ENCODE results near the gene ACOX2.
A peak's percentile ranks its signal among the peaks of the same experiment; 100 is the strongest.

Gene ACOX2

DNA sequence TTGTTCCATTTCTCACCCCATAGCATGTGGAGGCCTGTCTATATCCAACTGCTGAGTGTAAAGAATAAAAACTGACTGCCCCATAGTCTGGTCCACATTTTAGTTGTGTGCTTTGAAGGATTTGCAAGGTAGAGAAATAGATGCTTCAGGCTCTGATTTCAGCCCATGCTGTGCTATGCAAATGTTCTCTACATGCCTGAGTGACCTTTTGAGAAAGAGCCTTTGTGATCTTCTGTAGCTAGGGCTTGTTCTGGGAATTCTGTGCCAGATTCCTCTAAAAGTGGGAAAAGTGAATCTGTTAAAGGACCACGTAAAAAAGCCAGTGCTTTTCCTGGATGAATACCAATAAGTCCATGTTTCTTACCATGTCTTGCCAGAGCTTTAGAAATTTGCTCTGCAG is 39.9 kb downstream of the ACOX2 start:
- Histone ChIP-seq H3K36me3 (ENCODE audit: control insufficient read depth in 2 of 2, insufficient read depth in 2 of 2, low read length in 2 of 2) (peaks cover 6% of the 10 kb centered on the region in 2 donors), H3K4me1 (ENCODE audit: control insufficient read depth, insufficient read depth, low read length) (peaks cover 11% of the 10 kb centered on the region), H3K9ac (ENCODE audit: low read length in 2 of 2) (no peak overlapping the region), H3K27ac (ENCODE audit: low read length) (no peak overlapping the region), H3K9me3 (ENCODE audit: control insufficient read depth in 2 of 2, low read length in 2 of 2) (no peaks in the 10 kb centered on the region), H3K27me3 (ENCODE audit: control insufficient read depth in 1 of 2, insufficient read depth in 2 of 2, low read length in 2 of 2) (no peaks in the 10 kb centered on the region), H3K4me3 (ENCODE audit: low read length in 2 of 2) (no peak overlapping the region)

DNA sequence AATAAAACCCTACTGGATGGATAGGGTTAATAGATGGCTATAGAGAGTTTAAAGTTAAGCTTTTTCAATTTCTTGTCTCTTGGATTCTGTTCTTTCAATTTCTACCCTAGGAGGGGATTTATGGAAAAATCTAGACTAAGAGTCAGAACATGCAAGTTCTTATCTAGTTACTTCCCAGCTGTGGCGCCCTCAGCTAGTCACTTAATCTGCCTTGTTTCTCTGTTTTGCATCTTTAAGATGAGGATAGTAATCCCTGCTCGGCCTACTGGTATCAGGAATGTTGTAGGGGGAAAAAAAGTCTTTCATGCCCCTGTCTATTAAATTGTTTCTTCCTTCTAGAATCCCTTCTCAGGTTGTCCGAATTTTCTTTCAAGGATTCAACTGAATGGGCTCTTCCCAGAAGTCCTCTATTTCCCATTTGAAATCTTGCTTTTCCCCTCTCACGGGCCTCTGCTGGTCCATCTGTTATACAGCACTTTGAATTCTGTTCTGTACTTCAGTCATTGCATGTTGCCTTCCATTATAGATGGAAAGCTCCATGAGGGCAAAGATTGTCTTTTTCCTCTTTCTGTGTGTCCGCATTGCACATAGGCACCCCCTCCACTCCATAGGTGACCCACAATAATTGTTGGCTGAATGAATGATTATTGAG is 40.7 kb downstream of the ACOX2 start:
- H3K4me1 ChIP-seq (ENCODE audit: control insufficient read depth, insufficient read depth, low read length): peaks cover 11% of the 10 kb centered on the region
- no peaks in the 10 kb centered on the region for H3K27me3 ChIP-seq (ENCODE audit: control insufficient read depth in 1 of 2, insufficient read depth in 2 of 2, low read length in 2 of 2)
- H3K9ac ChIP-seq (ENCODE audit: low read length in 2 of 2): no peak overlapping the region
- H3K27ac ChIP-seq (ENCODE audit: low read length): no peak overlapping the region
- H3K36me3 ChIP-seq (ENCODE audit: control insufficient read depth in 2 of 2, insufficient read depth in 2 of 2, low read length in 2 of 2): peaks cover 4 to 6% of the 10 kb centered on the region in 2 donors
- H3K4me3 ChIP-seq (ENCODE audit: low read length in 2 of 2): no peak overlapping the region
- H3K9me3 ChIP-seq (ENCODE audit: control insufficient read depth in 2 of 2, low read length in 2 of 2): no peaks in the 10 kb centered on the region

DNA sequence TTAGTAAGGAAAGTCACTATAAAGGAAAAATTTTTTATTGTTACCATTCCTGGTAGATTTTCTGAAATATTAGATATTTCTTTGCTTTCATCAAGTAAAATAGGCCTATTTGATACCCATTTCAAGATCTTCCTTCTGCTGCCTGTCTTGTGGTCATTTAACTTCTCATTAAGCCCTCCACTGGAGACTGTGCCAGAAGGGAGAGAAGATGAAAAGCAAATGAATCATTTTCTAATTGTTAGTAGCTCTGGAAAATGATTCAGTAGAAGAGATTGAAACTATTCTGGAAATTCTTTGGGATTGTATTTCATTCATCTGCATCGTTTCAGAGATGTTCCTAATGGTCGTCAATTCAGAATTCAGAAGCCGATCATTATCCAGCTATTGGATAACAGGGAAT is 41.9 kb downstream of the ACOX2 start:
- no peaks in the 10 kb centered on the region for H3K36me3 ChIP-seq (ENCODE audit: control insufficient read depth in 2 of 2, insufficient read depth in 2 of 2, low read length in 2 of 2)
- H3K4me1 ChIP-seq (ENCODE audit: control insufficient read depth, insufficient read depth, low read length): peaks cover 14% of the 10 kb centered on the region
- H3K27ac ChIP-seq (ENCODE audit: low read length): no peak overlapping the region
- no peaks in the 10 kb centered on the region for H3K27me3 ChIP-seq (ENCODE audit: control insufficient read depth in 1 of 2, insufficient read depth in 2 of 2, low read length in 2 of 2)
- H3K9ac ChIP-seq (ENCODE audit: low read length in 2 of 2): no peak overlapping the region
- no peak overlapping the region for H3K4me3 ChIP-seq (ENCODE audit: low read length in 2 of 2)
- H3K9me3 ChIP-seq (ENCODE audit: control insufficient read depth in 2 of 2, low read length in 2 of 2): no peaks in the 10 kb centered on the region

DNA sequence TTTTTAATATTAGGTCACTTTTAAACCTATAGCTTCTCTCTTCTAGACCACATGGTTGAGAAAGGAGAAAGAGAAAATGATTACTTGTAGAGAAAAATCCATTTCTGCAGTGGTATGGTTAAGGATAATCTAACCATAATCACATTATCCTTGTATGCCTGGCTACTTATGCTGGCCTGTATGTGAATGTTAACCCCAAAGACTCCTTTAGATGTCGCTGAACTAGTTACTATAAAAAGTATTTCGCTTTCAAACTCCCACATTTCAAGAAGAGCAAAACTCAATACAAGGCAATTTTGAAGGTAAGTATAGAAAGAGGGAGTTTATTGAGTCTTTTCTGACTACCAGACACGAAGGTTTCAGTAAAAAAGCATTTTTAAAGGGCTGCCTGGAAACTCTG is 42.9 kb downstream of the ACOX2 start:
- H3K4me3 ChIP-seq (ENCODE audit: low read length in 2 of 2): peak overlapping the region in 1 of 2 donors; percentile 33
- H3K4me1 ChIP-seq (ENCODE audit: control insufficient read depth, insufficient read depth, low read length): peaks cover 14% of the 10 kb centered on the region
- no peaks in the 10 kb centered on the region for H3K36me3 ChIP-seq (ENCODE audit: control insufficient read depth in 2 of 2, insufficient read depth in 2 of 2, low read length in 2 of 2)

DNA sequence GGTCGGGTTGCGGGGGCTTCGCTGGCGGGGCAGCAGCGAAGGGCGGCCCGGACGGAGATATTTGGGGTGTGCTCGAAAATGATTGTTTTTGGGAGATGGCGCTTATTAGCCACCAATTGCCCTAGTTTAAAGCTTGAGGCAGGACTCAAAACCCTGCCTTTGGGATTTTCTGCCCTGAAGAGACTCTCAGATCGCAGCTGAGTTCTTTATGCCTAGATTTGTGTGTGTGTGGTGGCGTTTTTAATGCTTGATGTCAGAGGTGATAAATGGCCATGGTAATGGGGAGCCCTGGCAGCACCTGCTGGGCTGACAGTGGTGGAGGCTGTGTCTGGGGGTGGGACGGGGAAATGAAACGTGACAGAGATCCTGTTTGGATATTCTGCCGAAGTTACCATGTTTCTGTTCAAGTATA is 44.5 kb downstream of the ACOX2 start:
- Histone ChIP-seq H3K36me3 (ENCODE audit: control insufficient read depth in 2 of 2, insufficient read depth in 2 of 2, low read length in 2 of 2) (no peaks in the 10 kb centered on the region), H3K27ac (ENCODE audit: low read length) (peak overlapping the region; percentile 43)

More for the DNA sequence above, 42.9 kb downstream of the ACOX2 start:
- H3K27me3 ChIP-seq (ENCODE audit: control insufficient read depth in 1 of 2, insufficient read depth in 2 of 2, low read length in 2 of 2): no peaks in the 10 kb centered on the region
- H3K9ac ChIP-seq (ENCODE audit: low read length in 2 of 2): no peak overlapping the region
- no peaks in the 10 kb centered on the region for H3K9me3 ChIP-seq (ENCODE audit: control insufficient read depth in 2 of 2, low read length in 2 of 2)
- H3K27ac ChIP-seq (ENCODE audit: low read length): no peak overlapping the region

DNA sequence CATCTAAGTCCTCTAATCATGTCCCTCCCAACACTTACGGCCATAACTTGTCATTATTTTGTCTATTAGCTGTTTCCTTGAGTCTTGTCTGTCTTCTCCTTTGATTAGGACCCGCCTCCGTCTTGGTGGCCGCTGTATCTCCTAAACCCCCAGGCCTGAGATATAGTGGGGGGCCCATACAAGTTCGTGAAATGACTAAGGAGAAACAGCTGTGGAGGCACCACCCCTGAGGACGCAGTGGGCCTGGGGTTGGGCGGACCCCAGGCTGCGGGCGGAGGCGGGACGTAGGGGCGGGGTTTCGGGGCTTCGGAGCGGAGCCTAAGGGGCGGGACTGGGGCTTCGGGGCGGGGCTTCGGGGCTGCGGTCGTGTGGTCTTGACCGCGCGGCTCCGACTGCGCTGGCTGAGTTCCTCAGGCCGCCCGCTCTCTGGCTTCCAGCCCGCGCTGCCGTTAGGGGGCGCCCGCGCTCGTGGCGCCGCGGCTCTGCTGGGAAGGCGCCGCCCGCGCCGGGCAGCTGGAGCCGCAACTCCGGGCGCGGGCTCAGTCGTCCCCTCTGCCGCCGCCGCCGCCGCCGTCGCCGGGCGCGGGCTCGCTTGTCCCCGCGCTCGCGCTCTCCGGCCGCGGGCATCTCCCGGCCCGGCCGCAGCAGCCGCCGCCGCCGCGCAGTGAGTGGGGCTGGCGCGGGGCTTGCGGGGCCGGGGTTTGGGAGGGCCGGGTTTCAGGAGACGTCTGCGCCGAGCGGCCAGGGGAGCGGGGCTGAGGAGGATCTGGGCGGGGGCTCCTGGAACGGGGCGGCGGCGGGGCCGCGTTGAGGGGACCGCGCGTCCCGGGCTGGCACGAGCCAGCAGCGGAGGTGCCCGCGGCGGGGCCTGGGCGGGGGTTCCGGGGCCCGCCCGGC is 45.2 kb downstream of the ACOX2 start, which contains the start of gene KCTD6:
Gene KCTD6, plus strand, starts transcription at position 591 of the 897 bp plus-strand sequence. CDS start 6,660 bp downstream, outside the sequence.
- Histone ChIP-seq H3K9ac (ENCODE audit: low read length in 2 of 2) (peak within 1 kb of the TSS; percentile 84 to 89), H3K4me1 (ENCODE audit: control insufficient read depth, insufficient read depth, low read length) (peaks cover 10% of the 10 kb centered on the region)

More for the DNA sequence above, 44.5 kb downstream of the ACOX2 start:
- Histone ChIP-seq H3K4me3 (ENCODE audit: low read length in 2 of 2) (peak overlapping the region; percentile 90 to 96), H3K9me3 (ENCODE audit: control insufficient read depth in 2 of 2, low read length in 2 of 2) (no peaks in the 10 kb centered on the region), H3K9ac (ENCODE audit: low read length in 2 of 2) (peak overlapping the region; percentile 84 to 89), H3K4me1 (ENCODE audit: control insufficient read depth, insufficient read depth, low read length) (peaks cover 13% of the 10 kb centered on the region), H3K27me3 (ENCODE audit: control insufficient read depth in 1 of 2, insufficient read depth in 2 of 2, low read length in 2 of 2) (no peaks in the 10 kb centered on the region)

DNA sequence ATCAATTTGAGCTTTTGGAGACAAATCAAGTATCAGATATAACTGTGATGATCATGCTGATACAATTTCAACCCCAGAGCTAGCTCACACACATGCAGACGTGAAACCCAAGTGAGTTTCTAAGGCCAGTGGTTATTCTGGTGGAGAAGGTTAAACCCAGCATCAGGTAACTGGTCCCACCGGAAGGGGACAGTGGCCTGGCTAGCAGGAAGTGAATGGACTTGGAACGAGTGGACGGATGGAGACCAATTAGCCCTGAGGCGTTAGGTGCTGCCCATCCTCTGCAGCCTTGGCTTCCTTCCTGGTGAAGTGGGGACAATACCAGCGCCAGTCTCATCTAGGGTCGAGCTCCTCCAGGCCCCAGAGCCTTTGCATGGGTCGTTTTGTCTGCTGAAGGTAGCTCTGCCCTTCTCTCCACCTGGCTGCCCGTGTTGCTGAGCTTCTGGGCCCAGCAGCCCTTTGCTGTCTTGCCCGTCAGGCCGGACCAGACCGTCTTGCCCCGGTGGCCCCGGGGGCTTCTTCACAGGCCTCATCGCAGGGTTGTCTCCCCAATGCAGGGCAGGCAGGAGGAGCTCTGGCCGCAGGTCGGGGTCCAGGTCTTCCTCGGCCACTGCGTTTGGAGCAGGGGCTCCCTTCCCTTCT is 46.0 kb downstream of the ACOX2 start:
- Histone ChIP-seq H3K27me3 (ENCODE audit: control insufficient read depth in 1 of 2, insufficient read depth in 2 of 2, low read length in 2 of 2) (no peaks in the 10 kb centered on the region), H3K36me3 (ENCODE audit: control insufficient read depth in 2 of 2, insufficient read depth in 2 of 2, low read length in 2 of 2) (no peaks in the 10 kb centered on the region), H3K4me1 (ENCODE audit: control insufficient read depth, insufficient read depth, low read length) (peaks cover 10% of the 10 kb centered on the region), H3K9ac (ENCODE audit: low read length in 2 of 2) (peak overlapping the region; percentile 59 to 68), H3K27ac (ENCODE audit: low read length) (peak overlapping the region; percentile 85), H3K9me3 (ENCODE audit: control insufficient read depth in 2 of 2, low read length in 2 of 2) (no peaks in the 10 kb centered on the region), H3K4me3 (ENCODE audit: low read length in 2 of 2) (peak overlapping the region; percentile 68 to 74)

More for the DNA sequence above, 45.2 kb downstream of the ACOX2 start, which contains the start of gene KCTD6:
- Histone ChIP-seq H3K9me3 (ENCODE audit: control insufficient read depth in 2 of 2, low read length in 2 of 2) (no peaks in the 10 kb centered on the region), H3K27me3 (ENCODE audit: control insufficient read depth in 1 of 2, insufficient read depth in 2 of 2, low read length in 2 of 2) (no peaks in the 10 kb centered on the region), H3K27ac (ENCODE audit: low read length) (peak within 1 kb of the TSS; percentile 85), H3K36me3 (ENCODE audit: control insufficient read depth in 2 of 2, insufficient read depth in 2 of 2, low read length in 2 of 2) (no peaks in the 10 kb centered on the region), H3K4me3 (ENCODE audit: low read length in 2 of 2) (peak within 1 kb of the TSS; percentile 90 to 96)

DNA sequence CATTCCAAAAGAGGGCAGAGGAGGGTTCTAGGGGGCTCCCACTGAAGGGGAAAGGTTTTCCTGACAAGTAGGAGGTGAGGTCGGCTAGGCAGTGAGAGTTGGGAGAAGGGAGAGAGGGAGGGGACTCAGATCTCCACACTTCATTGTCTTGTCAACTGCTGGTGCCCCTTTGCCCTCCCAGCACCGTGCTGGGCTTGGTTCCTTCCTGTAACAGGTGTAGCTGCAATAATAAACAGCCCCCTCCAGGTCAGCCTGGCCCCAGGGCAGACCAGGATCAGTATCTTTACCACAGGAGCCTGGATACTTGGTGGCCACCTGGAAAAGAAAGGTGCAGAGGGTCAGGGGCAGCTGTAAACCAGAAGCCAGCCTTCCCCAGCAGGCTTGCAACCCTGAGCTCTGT is 48.0 kb downstream of the ACOX2 start:
- peaks cover 10% of the 10 kb centered on the region for H3K4me1 ChIP-seq (ENCODE audit: control insufficient read depth, insufficient read depth, low read length)
- H3K9me3 ChIP-seq (ENCODE audit: control insufficient read depth in 2 of 2, low read length in 2 of 2): no peaks in the 10 kb centered on the region
- no peak overlapping the region for H3K9ac ChIP-seq (ENCODE audit: low read length in 2 of 2)
- H3K27me3 ChIP-seq (ENCODE audit: control insufficient read depth in 1 of 2, insufficient read depth in 2 of 2, low read length in 2 of 2): no peaks in the 10 kb centered on the region
- H3K4me3 ChIP-seq (ENCODE audit: low read length in 2 of 2): no peak overlapping the region
- H3K36me3 ChIP-seq (ENCODE audit: control insufficient read depth in 2 of 2, insufficient read depth in 2 of 2, low read length in 2 of 2): no peaks in the 10 kb centered on the region
- H3K27ac ChIP-seq (ENCODE audit: low read length): no peak overlapping the region

DNA sequence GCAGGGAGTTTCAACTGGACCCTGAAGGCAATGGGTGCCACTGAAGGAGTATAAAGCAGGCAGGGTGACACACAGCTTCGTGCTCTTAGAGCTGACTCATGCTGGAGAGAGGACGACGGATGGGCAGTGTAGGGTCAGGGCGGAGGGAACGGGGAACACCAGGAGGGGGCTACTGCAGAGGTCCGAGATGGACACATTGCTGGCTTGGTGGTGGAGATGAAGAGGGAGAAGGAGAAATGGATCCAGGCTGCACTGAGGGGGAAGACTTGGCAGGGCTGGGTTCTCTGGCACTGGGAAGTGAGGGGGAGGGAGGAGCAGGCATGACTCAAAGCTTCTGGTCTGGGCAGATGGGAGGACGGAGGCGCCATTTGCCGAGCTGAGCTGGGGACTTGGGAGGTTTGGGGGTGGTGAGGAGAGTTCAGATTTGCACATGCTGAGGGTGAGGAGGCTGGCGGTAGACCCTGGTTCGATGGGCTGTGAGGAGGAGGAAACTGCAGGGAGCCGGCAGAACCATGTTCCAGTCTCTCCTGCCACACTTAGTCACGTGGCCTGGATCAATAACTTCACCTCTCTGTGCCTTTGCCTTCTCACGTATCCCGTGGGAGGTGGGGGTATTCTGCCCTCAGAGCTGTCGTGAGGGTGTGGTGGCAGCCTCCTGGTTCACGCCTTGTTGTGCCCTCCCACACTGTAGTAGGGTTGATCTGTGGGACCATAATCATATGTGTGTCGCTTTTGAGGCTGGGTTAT is 49.7 kb downstream of the ACOX2 start:
- Histone ChIP-seq H3K27ac (ENCODE audit: low read length) (no peak overlapping the region), H3K4me1 (ENCODE audit: control insufficient read depth, insufficient read depth, low read length) (peaks cover 3% of the 10 kb centered on the region), H3K4me3 (ENCODE audit: low read length in 2 of 2) (no peak overlapping the region), H3K9ac (ENCODE audit: low read length in 2 of 2) (no peak overlapping the region), H3K27me3 (ENCODE audit: control insufficient read depth in 1 of 2, insufficient read depth in 2 of 2, low read length in 2 of 2) (no peaks in the 10 kb centered on the region), H3K9me3 (ENCODE audit: control insufficient read depth in 2 of 2, low read length in 2 of 2) (no peaks in the 10 kb centered on the region), H3K36me3 (ENCODE audit: control insufficient read depth in 2 of 2, insufficient read depth in 2 of 2, low read length in 2 of 2) (no peaks in the 10 kb centered on the region)

DNA sequence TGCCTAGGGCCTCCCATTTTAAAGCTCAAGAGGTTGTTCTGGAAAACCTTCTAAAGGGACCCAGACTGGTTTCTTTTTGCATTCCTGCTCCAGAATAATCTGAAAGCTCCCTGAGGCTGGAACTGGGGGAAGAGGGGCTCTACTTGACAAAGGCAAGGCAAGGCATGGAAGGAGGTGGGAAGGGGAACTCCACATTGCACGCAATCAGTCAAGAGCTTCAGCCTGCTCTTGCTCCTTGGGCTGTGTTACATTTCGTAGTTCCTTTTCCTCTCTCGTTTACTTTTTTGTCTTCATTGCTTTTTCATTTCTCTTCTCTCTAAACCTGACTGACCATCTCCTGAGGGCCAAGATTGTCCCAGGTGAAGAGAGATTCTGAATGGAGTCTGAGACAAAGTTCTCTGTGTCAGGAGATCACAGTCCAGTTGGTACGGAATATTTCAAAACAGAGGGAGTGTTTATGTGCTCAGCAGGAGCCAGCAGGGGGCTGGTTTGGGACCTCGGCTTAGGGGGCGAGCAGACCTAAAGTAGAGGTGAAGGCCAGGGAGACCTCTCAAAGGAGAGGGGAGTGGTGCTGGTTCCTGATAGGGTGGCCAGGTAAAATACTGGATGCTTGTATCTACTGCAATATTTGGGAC is 51.1 kb downstream of the ACOX2 start:
- no peaks in the 10 kb centered on the region for H3K27me3 ChIP-seq (ENCODE audit: control insufficient read depth in 1 of 2, insufficient read depth in 2 of 2, low read length in 2 of 2)
- H3K4me1 ChIP-seq (ENCODE audit: control insufficient read depth, insufficient read depth, low read length): no peaks in the 10 kb centered on the region
- no peak overlapping the region for H3K4me3 ChIP-seq (ENCODE audit: low read length in 2 of 2)
- H3K9me3 ChIP-seq (ENCODE audit: control insufficient read depth in 2 of 2, low read length in 2 of 2): no peaks in the 10 kb centered on the region
- no peak overlapping the region for H3K27ac ChIP-seq (ENCODE audit: low read length)
- no peak overlapping the region for H3K9ac ChIP-seq (ENCODE audit: low read length in 2 of 2)
- no peaks in the 10 kb centered on the region for H3K36me3 ChIP-seq (ENCODE audit: control insufficient read depth in 2 of 2, insufficient read depth in 2 of 2, low read length in 2 of 2)
